ENCODE results near the gene KCNMB1.

- TF ChIP-seq CTCF (IDR thresholded peaks at IDR 0.05) (no peak), POLR2A (IDR thresholded peaks at IDR 0.05) (no peak)
Measured at GRCh38 chr5:170327168-170327567, 62.0 kb downstream of the KCNMB1 start.
